Measurements from ENCODE around the gene CTTN.

CTTN gene

GRCh38 chr11:70456921-70457532 lies 58.7 kb downstream of the CTTN start:
- no peak for DNase-seq

GRCh38 chr11:70458736-70459135 lies 60.4 kb downstream of the CTTN start:
- no peak for DNase-seq

- no peak for DNase-seq
These were observed 61.8 kb downstream of the CTTN start for GRCh38 chr11:70460111-70460510.

GRCh38 chr11:70460964-70461363 lies 62.6 kb downstream of the CTTN start:
- no peak for DNase-seq

GRCh38 chr11:70462818-70463477 lies 64.6 kb downstream of the CTTN start:
- DNase-seq: no peak

GRCh38 chr11:70463478-70464255 lies 65.3 kb downstream of the CTTN start:
- no peak for DNase-seq

- no peak for DNase-seq
These were observed 66.4 kb downstream of the CTTN start for GRCh38 chr11:70464509-70465361.

GRCh38 chr11:70466154-70466553 lies 67.8 kb downstream of the CTTN start:
- no peak for DNase-seq

GRCh38 chr11:70466596-70466995 lies 68.3 kb downstream of the CTTN start:
- no peak for DNase-seq

- peak; percentile 13 for DNase-seq
These were observed 69.1 kb downstream of the CTTN start for GRCh38 chr11:70467201-70468085.

- DNase-seq: no peak
These were observed 70.2 kb downstream of the CTTN start for GRCh38 chr11:70468256-70469195.

- no peak for DNase-seq
These were observed 71.8 kb downstream of the CTTN start for GRCh38 chr11:70470127-70470526.

- DNase-seq: no peak
These were observed 72.9 kb downstream of the CTTN start for GRCh38 chr11:70471254-70471653.

- no peak for DNase-seq
These were observed 73.9 kb downstream of the CTTN start for GRCh38 chr11:70472240-70472639.

GRCh38 chr11:70473186-70473872 lies 75.0 kb downstream of the CTTN start:
- DNase-seq: no peak

GRCh38 chr11:70473873-70474690 lies 75.8 kb downstream of the CTTN start:
- DNase-seq: no peak

GRCh38 chr11:70474710-70475109 lies 76.4 kb downstream of the CTTN start:
- no peak for DNase-seq

- DNase-seq: no peak
These were observed 78.3 kb downstream of the CTTN start for GRCh38 chr11:70476669-70477068.

- DNase-seq: no peak
These were observed 78.8 kb downstream of the CTTN start for GRCh38 chr11:70477176-70477575.

All from NCI-H748 treated with DMSO at 0.1 percent for 48 hours (cell line).